ENCODE results near the gene RYR1.
"Not testable (repeated sequence)": the region's sequence is repeated elsewhere in the genome, so short reads cannot be mapped to it uniquely, and the experiment has no call there.

RYR1 gene

DNA sequence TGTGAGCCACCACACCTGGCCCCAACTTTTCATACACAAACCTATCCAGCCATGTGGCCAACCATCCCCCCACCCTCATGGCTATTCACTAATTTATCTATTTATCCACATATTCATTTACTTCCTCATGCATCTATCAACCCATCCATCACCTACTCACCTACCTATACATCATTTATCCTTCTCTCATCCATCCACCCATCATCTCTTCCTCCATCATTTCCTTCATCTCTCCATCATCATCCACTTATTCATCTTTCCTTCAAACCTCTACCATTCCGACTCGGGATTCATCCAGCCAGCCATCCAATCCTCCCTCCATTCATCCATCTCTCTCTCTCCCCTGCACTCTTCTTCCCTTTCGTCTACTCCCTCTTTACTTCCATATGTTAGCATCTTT lies 54.6 kb downstream of the RYR1 start:
- in situ Hi-C loops (cut with MboI; ENCODE audit: low sequenced_read_pairs) = no loop called here

DNA sequence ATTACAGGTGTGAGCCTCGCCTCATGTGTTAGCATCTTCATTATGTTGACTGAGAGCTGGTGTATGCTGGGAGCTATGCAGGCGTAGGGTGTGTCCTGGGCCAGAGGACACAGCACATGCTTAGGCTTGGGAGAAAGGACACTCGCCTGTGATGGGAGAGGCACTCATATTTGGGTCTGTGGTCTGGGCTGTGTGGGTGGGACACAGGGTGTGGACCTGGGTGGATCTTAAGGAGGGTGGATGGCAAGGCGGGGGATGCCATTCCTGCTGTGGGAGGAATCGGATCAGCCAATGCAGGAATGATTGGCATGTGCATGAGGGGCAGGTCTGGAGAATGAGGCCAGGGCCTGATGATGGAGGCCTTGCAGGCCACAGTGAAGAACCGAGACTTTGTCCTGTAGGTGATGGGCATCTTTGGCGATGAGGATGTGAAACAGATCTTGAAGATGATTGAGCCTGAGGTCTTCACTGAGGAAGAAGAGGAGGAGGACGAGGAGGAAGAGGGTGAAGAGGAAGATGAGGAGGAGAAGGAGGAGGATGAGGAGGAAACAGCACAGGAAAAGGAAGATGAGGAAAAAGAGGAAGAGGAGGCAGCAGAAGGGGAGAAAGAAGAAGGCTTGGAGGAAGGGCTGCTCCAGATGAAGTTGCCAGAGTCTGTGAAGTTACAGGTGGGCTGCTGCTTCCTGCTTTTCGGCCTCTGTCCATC lies 55.4 kb downstream of the RYR1 start:
- in situ Hi-C loops (cut with MboI; ENCODE audit: low sequenced_read_pairs) = no loop called here

DNA sequence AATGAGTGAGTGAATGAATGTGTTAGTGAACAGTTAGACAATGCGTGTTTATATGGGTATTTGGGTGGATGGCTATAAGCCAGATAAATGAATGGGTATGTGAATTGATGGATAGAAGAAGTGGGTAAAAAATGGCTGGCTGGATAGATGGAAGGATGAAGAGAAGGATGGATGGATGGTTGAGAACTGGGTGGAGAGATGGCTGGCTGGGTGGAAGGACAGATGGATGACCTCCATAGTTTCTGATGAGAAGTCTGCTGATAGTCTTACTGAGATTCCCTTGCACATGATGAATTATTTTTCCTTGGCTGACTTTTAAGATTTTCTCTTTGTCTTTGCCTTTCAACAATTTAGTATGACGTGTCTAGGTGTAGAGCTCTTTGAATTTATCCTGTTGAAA lies 57.4 kb downstream of the RYR1 start:
- in situ Hi-C loops (cut with MboI; ENCODE audit: low sequenced_read_pairs) = no loop called here

GRCh38 chr19:38492181-38492813 lies 58.8 kb downstream of the RYR1 start:
- in situ Hi-C loops (cut with MboI; ENCODE audit: low sequenced_read_pairs) = no loop called here

- in situ Hi-C loops (cut with MboI; ENCODE audit: low sequenced_read_pairs) = no loop called here
These were observed 60.9 kb downstream of the RYR1 start for GRCh38 chr19:38494379-38494778.

- in situ Hi-C loops (cut with MboI; ENCODE audit: low sequenced_read_pairs) = not testable (repeated sequence)
These were observed 61.9 kb downstream of the RYR1 start for GRCh38 chr19:38495375-38495774.

DNA sequence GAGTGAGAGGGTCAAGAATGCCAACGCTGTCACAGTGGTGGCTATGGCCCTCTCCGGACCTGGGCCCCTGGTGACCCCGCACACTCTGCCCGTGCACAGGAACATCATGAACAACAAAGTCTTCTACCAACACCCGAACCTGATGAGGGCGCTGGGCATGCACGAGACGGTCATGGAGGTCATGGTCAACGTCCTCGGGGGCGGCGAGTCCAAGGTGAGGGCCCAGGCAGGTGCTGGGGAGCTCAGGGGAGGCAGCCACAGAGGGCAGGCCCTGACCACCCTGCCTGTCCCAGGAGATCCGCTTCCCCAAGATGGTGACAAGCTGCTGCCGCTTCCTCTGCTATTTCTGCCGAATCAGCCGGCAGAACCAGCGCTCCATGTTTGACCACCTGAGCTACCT lies 62.6 kb downstream of the RYR1 start:
- in situ Hi-C loops (cut with MboI; ENCODE audit: low sequenced_read_pairs) = no loop called here

DNA sequence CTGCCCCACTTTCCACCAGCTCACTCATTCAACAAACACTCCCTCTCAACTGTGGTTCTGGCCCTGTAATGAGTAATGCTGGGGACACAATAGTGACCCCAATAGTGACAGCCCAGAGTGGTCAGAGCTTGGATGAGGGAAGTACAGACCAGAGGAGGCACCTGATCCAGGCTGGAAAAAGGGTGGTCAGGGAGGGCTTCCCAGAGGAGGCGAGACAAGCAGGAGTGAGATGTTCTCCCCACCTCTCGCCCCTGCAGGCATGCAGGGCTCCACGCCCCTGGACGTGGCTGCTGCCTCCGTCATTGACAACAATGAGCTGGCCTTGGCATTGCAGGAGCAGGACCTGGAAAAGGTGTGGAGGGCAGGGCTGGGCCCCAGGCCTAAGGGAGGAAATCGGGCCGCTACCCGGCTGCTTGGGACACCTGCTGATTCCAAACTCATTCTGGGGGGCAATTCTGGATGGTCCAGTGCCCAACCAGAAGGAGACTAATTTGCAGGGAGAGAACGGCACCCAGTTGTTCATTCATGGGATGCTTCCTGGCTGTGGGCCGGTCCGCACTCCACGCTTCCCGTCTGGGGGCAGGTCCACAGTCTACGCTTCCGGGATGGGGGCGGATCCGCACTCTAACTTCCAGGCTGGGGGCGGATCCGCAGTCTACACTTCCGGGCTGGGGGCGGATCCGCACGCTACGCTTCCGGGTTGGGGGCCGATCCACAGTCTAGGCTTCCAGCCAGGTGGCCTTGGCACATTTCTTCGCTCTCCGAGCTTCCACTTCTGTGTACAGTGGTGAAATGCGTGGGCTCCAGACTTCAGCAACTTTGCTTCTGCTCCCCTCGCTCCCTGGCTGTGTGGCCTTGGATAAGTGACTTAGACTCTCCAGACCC lies 63.4 kb downstream of the RYR1 start:
- in situ Hi-C loops (cut with MboI; ENCODE audit: low sequenced_read_pairs) = no loop called here

DNA sequence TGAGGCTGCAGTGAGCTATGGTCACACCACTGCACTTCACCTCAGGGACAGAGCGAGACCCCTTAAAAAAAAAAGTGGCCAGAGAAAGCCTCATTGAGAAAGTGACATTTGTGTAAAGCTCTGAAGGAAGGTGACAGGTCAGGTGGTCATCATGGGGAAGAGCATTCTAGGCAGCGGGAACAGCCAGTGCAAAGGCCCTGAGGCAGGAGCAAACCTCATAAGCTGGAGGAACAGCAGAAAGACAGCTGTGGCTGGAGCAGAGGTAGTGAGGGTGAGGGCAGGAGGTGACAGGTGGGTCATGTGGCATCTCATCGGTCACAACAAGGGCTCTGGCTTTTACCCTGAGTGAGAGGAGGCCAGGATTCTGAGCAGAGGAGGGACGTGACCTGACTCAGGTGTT lies 64.4 kb downstream of the RYR1 start:
- in situ Hi-C loops (cut with MboI; ENCODE audit: low sequenced_read_pairs) = no loop called here

DNA sequence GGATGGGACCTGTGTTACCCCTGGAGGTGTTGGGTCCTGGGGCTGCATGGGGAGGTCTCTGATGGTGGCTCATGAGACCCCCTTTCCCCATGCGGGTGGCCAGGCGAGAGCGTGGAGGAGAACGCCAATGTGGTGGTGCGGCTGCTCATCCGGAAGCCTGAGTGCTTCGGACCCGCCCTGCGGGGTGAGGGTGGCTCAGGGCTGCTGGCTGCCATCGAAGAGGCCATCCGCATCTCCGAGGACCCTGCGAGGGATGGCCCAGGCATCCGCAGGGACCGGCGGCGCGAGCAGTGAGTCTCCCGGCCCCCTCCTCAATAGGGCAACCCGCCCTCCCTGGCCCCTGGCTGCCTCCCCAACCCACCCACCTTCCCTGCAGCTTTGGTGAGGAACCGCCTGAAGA lies 66.0 kb downstream of the RYR1 start:
- in situ Hi-C loops (cut with MboI; ENCODE audit: low sequenced_read_pairs) = no loop called here

- in situ Hi-C loops (cut with MboI; ENCODE audit: low sequenced_read_pairs) = no loop called here
These were observed 67.0 kb downstream of the RYR1 start for GRCh38 chr19:38500450-38500849.

DNA sequence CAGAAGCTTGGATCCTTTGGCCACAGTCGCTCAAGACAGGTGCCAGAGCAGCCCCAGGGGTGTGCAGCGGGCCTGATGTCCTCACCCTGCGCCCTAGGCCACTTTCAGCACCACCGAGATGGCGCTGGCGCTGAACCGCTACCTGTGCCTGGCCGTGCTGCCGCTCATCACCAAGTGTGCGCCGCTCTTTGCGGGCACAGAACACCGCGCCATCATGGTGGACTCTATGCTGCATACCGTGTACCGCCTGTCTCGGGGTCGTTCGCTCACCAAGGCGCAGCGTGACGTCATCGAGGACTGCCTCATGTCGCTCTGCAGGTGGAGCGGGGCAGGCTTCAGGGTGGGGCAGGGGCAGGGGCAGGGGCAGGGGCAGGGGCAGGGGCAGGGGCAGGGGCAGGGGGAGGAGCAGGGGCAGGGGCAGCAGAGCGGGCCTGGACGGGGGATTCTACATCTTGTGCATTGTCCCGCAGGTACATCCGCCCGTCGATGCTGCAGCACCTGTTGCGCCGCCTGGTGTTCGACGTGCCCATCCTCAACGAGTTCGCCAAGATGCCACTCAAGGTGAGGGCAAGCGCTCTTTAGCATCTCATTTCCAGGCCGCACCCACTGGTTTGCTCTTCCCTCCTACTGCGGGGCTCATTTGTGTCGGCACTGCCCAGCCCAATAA lies 69.1 kb downstream of the RYR1 start:
- in situ Hi-C loops (cut with MboI; ENCODE audit: low sequenced_read_pairs) = no loop called here

DNA sequence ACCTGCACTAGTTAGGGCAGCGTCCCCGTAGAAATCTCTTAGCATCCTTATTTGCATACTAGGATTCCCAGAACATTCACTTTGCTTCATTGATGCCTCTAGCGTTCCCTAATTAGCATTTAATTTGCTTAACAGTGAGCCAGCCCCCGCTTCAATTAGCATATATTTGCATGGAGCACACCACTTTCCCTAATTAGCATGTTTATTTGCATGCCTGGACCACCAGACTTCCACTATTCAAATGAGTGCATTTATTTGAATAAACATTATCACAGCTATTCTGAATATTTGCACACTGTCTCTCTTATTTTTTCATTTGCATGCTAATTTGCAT lies 69.6 kb downstream of the RYR1 start:
- in situ Hi-C loops (cut with MboI; ENCODE audit: low sequenced_read_pairs) = no loop called here

GRCh38 chr19:38505958-38506357 lies 72.5 kb downstream of the RYR1 start:
- in situ Hi-C loops (cut with MboI; ENCODE audit: low sequenced_read_pairs) = no loop called here

- in situ Hi-C loops (cut with MboI; ENCODE audit: low sequenced_read_pairs) = no loop called here
These were observed 72.9 kb downstream of the RYR1 start for GRCh38 chr19:38506375-38506722.

DNA sequence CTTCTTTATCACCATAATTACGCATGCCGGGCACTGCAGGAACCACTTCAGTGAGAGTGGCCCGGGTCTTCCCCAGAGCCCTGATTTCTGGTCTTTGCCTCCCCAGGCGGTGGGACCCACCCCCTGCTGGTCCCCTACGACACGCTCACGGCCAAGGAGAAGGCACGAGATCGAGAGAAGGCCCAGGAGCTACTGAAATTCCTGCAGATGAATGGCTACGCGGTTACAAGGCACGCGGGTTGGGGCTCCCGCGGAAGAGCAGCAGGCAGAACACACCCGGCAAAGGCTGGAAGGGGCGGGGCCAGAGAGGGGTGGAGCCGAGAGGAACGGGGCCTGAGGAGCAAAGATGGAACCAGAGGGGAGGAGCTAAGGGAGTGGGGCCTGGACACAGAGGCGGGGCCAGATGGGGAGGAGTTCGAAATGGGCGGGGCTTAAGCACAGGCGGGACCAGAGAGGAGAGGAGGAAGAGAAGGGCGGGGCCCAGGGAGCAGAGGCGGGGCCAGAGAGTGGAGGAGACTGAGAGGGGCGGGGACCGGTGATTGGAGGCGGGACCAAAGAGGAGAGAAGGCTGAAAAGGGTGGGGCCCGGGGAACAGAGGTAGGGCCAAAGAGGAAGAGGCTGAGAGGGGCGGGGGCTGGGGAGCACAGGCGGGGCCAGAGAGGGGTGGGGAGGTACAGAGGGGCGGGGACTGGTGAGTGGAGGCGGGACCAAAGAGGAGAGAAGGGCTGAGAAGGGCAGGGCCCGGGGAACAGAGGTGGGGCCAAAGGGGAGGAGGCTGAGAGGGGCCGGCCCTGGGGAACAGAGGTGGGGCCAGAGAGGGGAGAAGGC lies 73.4 kb downstream of the RYR1 start:
- in situ Hi-C loops (cut with MboI; ENCODE audit: low sequenced_read_pairs) = no loop called here

- in situ Hi-C loops (cut with MboI; ENCODE audit: low sequenced_read_pairs) = no loop called here
These were observed 74.1 kb downstream of the RYR1 start for GRCh38 chr19:38507551-38508127.

- in situ Hi-C loops (cut with MboI; ENCODE audit: low sequenced_read_pairs) = no loop called here
These were observed 75.0 kb downstream of the RYR1 start for GRCh38 chr19:38508507-38508906.

DNA sequence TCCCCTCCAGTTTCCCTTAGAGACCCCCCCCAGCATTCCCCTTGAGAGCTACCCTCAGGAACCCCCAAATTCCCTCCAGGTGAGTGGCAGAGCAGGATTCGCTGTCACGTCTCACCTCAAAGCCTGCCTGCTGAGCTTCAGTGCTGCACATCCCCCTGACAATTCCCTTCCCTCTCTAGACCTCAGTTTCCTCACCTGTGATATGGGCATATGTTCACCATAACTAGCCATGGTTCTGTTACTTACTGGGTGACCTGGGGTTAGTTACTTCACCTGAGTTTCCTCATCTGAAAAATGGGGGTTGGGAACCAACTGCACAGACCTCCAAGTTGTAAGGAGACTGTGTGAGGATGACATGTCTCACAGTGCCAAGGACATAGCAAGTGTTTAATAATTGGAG lies 75.5 kb downstream of the RYR1 start:
- in situ Hi-C loops (cut with MboI; ENCODE audit: low sequenced_read_pairs) = no loop called here

- in situ Hi-C loops (cut with MboI; ENCODE audit: low sequenced_read_pairs) = no loop called here
These were observed 77.7 kb downstream of the RYR1 start for GRCh38 chr19:38511074-38511708.

Data from hTERT RPE-1 (cell line).